IMR-90 (cell line): ENCODE measurements around the gene AHCTF1. TPM values are rescaled to one million over a fixed set of nuclear protein-coding genes. Genes with fewer than 3 reads are reported as not detected.

Experiments
- CEBPB ChIP-seq: IDR thresholded peaks from 2 replicates; pipeline ENCODE4 v1.6.1; 2012; ENCODE audit warnings: low read depth, low read length, improper control_type of control experiment
- ELK1 ChIP-seq: fragments of 150-350 bp; IDR thresholded peaks from 2 replicates; pipeline ENCODE4 v1.6.1; 2016; ENCODE audit warnings: low read depth, mild to moderate bottlenecking, low read length, moderate library complexity, borderline replicate concordance
- microRNA-seq, 2 experiments: library from miRNA; stranded (forward) in 1 of 2; unstranded in 1 of 2; fragments of 10-50 nt in 1 of 2; fragments of <30 nt in 1 of 2; gene quantifications in 1 of 2; microRNA quantifications in 1 of 2; one replicate each; pipeline versions ENCODE3 to v1.1.0; 2013 to 2020; ENCODE audit not compliant: insufficient read depth in 1 of 2, insufficient read length in 1 of 2, unreplicated experiment in 1 of 2
- polyA plus RNA-seq, 3 experiments: library from polyadenylated mRNA; depleted of rRNA; stranded (reverse); fragments of >200 nt; gene quantifications; 2 replicates each; pipeline ENCODE4 v1.2.3, GENCODE V29; 2012; ENCODE audit warnings: low replicate concordance in 1 of 3
- small RNA-seq, 5 experiments: library from RNA; depleted of rRNA; stranded (forward); fragments of <200 nt; gene quantifications; one replicate each; pipeline ENCODE3, GENCODE V24; 2012
- total RNA-seq: library from RNA; depleted of rRNA; stranded (reverse); fragments of >200 nt; gene quantifications from 2 replicates; pipeline ENCODE4 v1.2.3, GENCODE V29; 2012; rRNA removed

AHCTF1 gene
- total and polyA plus RNA-seq, 2 of the 4 experiments (the other 2 are of a cell fraction), result 8.9 to 29.0 TPM

- TF ChIP-seq ELK1 (no peak), CEBPB (no peak)
Measured at GRCh38 chr1:246789454-246790339, 142.1 kb downstream of the AHCTF1 start (continued).

Small RNA genes lying within 50 kb of the gene (microRNA-seq; reads per million reads assigned to microRNA genes)
- gene AC113174.1 (ENCODE audit: insufficient read depth, insufficient read length) (not detected), gene RF00402 (ENCODE audit: insufficient read depth, insufficient read length) (not detected)

Small RNA genes lying within 50 kb of the gene (small RNA-seq; reads per million reads assigned to genes)
- 0 reads per million in 5 experiments for gene AC113174.1
- 0 reads per million in 5 experiments for gene RF00402

Other genes starting within 250 kb of the AHCTF1 start
- 37.8 and 46.9 TPM in 2 replicates for gene SCCPDH, start 207.5 kb downstream of the AHCTF1 start, total RNA-seq
- 22.9 and 26.9 TPM in 2 replicates for gene SCCPDH, start 207.5 kb downstream of the AHCTF1 start, polyA plus RNA-seq (2012; rRNA removed)
- 0.54 and 1.1 TPM in 2 replicates for gene ZNF695, start 76.1 kb upstream of the AHCTF1 start, total RNA-seq
- 0.46 and 0.75 TPM in 2 replicates for gene ZNF695, start 76.1 kb upstream of the AHCTF1 start, polyA plus RNA-seq (2012; rRNA removed)
- gene ZNF670, start 146.9 kb upstream of the AHCTF1 start, total RNA-seq, result 4.5 and 5.6 TPM in 2 replicates
- gene ZNF670, start 146.9 kb upstream of the AHCTF1 start, polyA plus RNA-seq (2012; rRNA removed), result 1.2 and 1.8 TPM in 2 replicates
- gene ZNF669, start 172.4 kb upstream of the AHCTF1 start, total RNA-seq, result 10.8 and 14.2 TPM in 2 replicates
- 3.4 and 3.8 TPM in 2 replicates for gene ZNF669, start 172.4 kb upstream of the AHCTF1 start, polyA plus RNA-seq (2012; rRNA removed)
- 77.8 and 89.3 TPM in 2 replicates for gene ZNF124, start 240.1 kb upstream of the AHCTF1 start, total RNA-seq
- gene ZNF124, start 240.1 kb upstream of the AHCTF1 start, polyA plus RNA-seq (2012; rRNA removed), result 3.0 and 3.2 TPM in 2 replicates